Stimulated activated naive CD8-positive, alpha-beta T cell treated with anti-CD3 and anti-CD28 coated beads, Interleukin-15, Interleukin-2, amounts not matched to agents 100 ng/mL and 50 ng/mL, for 24 hours (primary cell): ENCODE results near the gene GPC1.

ENCODE experiments used
- H3K27ac Mint-ChIP-seq: one replicate; pipeline ENCODE4 v1.8.0; 2021; ENCODE audit warnings: mild to moderate bottlenecking, mixed read lengths
- H3K27me3 Mint-ChIP-seq: one replicate; pipeline ENCODE4 v1.8.0; 2021; ENCODE audit warnings: mixed read lengths
- H3K36me3 Mint-ChIP-seq: one replicate; pipeline ENCODE4 v1.8.0; 2021; ENCODE audit warnings: low read depth, mixed read lengths
- H3K4me1 Mint-ChIP-seq: one replicate; pipeline ENCODE4 v1.8.0; 2021; ENCODE audit warnings: low read depth, mixed read lengths
- H3K4me3 Mint-ChIP-seq: one replicate; pipeline ENCODE4 v1.8.0; 2021; ENCODE audit warnings: mild to moderate bottlenecking, mixed read lengths
- H3K9me3 Mint-ChIP-seq: one replicate; pipeline ENCODE4 v1.8.0; 2021; ENCODE audit warnings: mixed read lengths

GPC1 gene

GRCh38 chr2:240465268-240465764, 29.9 kb downstream of the GPC1 start:
- H3K4me1 Mint-ChIP-seq: no peaks in the 10 kb centered on the region
- H3K4me3 Mint-ChIP-seq: no peak overlapping the region

DNA sequence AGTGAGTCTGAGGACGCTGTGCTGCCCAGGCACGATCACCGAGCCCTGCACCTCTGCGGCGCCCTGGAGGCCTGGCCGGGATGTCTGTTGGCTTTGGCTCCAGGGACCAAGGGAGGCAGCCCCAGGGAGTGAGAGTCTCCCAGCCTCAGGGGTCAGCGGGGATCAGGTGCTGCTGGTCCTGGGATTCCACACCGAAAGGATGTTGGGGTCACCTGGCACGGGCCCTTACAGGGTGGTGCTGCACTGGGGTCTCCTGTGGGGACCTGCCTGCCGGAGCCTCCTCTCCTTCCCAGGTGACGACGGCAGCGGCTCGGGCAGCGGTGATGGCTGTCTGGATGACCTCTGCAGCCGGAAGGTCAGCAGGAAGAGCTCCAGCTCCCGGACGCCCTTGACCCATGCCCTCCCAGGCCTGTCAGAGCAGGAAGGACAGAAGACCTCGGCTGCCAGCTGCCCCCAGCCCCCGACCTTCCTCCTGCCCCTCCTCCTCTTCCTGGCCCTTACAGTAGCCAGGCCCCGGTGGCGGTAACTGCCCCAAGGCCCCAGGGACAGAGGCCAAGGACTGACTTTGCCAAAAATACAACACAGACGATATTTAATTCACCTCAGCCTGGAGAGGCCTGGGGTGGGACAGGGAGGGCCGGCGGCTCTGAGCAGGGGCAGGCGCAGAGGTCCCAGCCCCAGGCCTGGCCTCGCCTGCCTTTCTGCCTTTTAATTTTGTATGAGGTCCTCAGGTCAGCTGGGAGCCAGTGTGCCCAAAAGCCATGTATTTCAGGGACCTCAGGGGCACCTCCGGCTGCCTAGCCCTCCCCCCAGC, 30.5 kb downstream of the GPC1 start:
- no peak overlapping the region for H3K4me3 Mint-ChIP-seq
- no peaks in the 10 kb centered on the region for H3K9me3 Mint-ChIP-seq
- H3K27ac Mint-ChIP-seq: no peak overlapping the region
- no peaks in the 10 kb centered on the region for H3K27me3 Mint-ChIP-seq
- peaks cover 10% of the 10 kb centered on the region for H3K36me3 Mint-ChIP-seq
- no peaks in the 10 kb centered on the region for H3K4me1 Mint-ChIP-seq

More at GRCh38 chr2:240465268-240465764, 29.9 kb downstream of the GPC1 start:
- no peaks in the 10 kb centered on the region for H3K27me3 Mint-ChIP-seq
- H3K9me3 Mint-ChIP-seq: no peaks in the 10 kb centered on the region
- no peak overlapping the region for H3K27ac Mint-ChIP-seq
- H3K36me3 Mint-ChIP-seq: peaks cover 4% of the 10 kb centered on the region

DNA sequence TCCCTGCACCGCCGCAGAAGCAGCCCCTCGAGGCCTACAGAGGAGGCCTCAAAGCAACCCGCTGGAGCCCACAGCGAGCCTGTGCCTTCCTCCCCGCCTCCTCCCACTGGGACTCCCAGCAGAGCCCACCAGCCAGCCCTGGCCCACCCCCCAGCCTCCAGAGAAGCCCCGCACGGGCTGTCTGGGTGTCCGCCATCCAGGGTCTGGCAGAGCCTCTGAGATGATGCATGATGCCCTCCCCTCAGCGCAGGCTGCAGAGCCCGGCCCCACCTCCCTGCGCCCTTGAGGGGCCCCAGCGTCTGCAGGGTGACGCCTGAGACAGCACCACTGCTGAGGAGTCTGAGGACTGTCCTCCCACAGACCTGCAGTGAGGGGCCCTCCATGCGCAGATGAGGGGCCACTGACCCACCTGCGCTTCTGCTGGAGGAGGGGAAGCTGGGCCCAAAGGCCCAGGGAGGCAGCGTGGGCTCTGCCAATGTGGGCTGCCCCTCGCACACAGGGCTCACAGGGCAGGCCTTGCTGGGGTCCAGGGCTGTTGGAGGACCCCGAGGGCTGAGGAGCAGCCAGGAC, 31.2 kb downstream of the GPC1 start:
- Mint-ChIP-seq H3K4me3 (no peak overlapping the region), H3K4me1 (no peaks in the 10 kb centered on the region), H3K36me3 (peaks cover 14% of the 10 kb centered on the region), H3K27me3 (no peaks in the 10 kb centered on the region), H3K9me3 (no peaks in the 10 kb centered on the region), H3K27ac (no peak overlapping the region)

- Mint-ChIP-seq H3K36me3 (peaks cover 14% of the 10 kb centered on the region), H3K27ac (no peak overlapping the region), H3K4me3 (no peak overlapping the region), H3K9me3 (no peaks in the 10 kb centered on the region), H3K27me3 (no peaks in the 10 kb centered on the region), H3K4me1 (no peaks in the 10 kb centered on the region)
These were observed 31.7 kb downstream of the GPC1 start for GRCh38 chr2:240467149-240467642.

GRCh38 chr2:240467659-240468302, 32.3 kb downstream of the GPC1 start:
- peaks cover 14% of the 10 kb centered on the region for H3K36me3 Mint-ChIP-seq

DNA sequence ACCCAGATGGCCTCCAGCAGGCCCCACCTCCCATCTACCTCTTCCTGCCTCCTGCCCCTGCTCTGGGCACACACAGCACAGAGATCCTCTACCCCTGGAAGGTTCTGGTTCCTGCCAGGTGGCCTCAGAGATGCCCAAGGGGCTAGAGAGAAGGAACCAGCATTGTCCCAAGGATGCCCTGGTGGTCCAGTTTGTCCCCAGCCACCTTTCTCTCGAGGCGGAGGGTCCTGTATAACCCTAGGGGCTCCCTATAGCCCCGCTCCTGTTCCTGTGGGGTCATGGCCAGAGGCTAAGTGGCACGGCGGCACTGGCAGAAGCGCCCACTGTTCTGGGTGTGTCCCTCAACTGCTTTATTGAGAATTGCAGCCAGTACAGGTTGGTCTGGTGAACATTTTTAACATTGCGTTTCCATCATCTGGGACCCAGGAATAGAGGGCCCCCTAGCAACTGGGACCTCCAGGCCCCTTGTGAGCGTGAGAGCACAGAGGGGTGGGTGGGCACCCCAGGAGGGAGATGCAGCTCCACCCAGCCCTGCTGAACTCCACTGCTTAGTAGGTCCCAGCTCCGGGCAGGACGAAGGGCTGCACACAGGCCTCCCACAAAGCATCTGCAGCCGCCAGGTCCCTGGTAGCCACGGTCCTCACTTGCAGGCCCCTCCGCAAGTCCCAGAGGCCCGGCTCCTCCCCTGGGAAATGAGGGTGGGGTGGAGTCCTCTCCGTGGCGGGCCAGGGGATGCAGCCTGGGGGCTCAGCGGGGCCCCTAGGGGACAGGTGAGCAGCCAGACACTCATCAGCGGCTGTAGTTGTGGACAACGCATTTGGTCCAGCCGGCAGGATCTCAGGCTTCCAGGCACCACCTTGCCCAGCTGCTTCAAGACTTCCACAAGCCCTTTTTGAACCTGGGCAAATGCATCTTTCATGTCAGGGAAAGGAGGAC, 33.1 kb downstream of the GPC1 start:
- H3K27me3 Mint-ChIP-seq: no peaks in the 10 kb centered on the region
- no peak overlapping the region for H3K4me3 Mint-ChIP-seq
- H3K4me1 Mint-ChIP-seq: no peaks in the 10 kb centered on the region
- peaks cover 20% of the 10 kb centered on the region for H3K36me3 Mint-ChIP-seq
- no peak overlapping the region for H3K27ac Mint-ChIP-seq
- H3K9me3 Mint-ChIP-seq: peaks cover 6% of the 10 kb centered on the region

More at GRCh38 chr2:240467659-240468302, 32.3 kb downstream of the GPC1 start:
- no peaks in the 10 kb centered on the region for H3K4me1 Mint-ChIP-seq
- no peaks in the 10 kb centered on the region for H3K9me3 Mint-ChIP-seq
- H3K27ac Mint-ChIP-seq: no peak overlapping the region
- no peak overlapping the region for H3K4me3 Mint-ChIP-seq
- no peaks in the 10 kb centered on the region for H3K27me3 Mint-ChIP-seq

DNA sequence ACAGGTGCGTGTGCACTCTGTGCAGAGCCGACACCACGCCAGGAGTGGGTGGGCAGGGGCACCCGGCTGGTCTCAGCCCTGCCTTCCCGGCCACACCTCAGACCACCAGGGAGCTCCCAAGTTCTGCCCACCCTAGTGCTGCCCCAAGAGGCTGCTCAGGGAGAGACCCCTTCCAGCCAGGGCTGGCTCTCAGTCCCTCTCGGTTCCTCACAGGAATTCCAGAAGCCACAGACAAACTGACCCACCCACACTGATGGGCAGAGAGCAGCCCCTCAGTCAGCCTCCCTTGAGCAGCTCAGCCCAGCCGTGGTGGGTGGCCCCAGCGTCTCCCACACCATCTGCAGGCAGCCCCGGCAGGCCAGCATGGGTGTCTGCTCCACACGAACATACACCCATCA, 33.8 kb downstream of the GPC1 start:
- H3K36me3 Mint-ChIP-seq: peaks cover 23% of the 10 kb centered on the region
- H3K27me3 Mint-ChIP-seq: no peaks in the 10 kb centered on the region
- H3K4me1 Mint-ChIP-seq: no peaks in the 10 kb centered on the region
- H3K9me3 Mint-ChIP-seq: peaks cover 9% of the 10 kb centered on the region
- no peak overlapping the region for H3K27ac Mint-ChIP-seq
- H3K4me3 Mint-ChIP-seq: no peak overlapping the region

GRCh38 chr2:240469740-240470139, 34.3 kb downstream of the GPC1 start:
- peaks cover 27% of the 10 kb centered on the region for H3K36me3 Mint-ChIP-seq
- H3K27ac Mint-ChIP-seq: no peak overlapping the region
- no peaks in the 10 kb centered on the region for H3K27me3 Mint-ChIP-seq
- H3K9me3 Mint-ChIP-seq: peaks cover 12% of the 10 kb centered on the region
- H3K4me1 Mint-ChIP-seq: no peaks in the 10 kb centered on the region
- H3K4me3 Mint-ChIP-seq: no peak overlapping the region

GRCh38 chr2:240472078-240472790, 36.8 kb downstream of the GPC1 start:
- Mint-ChIP-seq H3K9me3 (peaks cover 16% of the 10 kb centered on the region), H3K36me3 (peaks cover 37% of the 10 kb centered on the region), H3K4me3 (no peak overlapping the region), H3K27me3 (no peaks in the 10 kb centered on the region), H3K4me1 (no peaks in the 10 kb centered on the region), H3K27ac (no peak overlapping the region)

DNA sequence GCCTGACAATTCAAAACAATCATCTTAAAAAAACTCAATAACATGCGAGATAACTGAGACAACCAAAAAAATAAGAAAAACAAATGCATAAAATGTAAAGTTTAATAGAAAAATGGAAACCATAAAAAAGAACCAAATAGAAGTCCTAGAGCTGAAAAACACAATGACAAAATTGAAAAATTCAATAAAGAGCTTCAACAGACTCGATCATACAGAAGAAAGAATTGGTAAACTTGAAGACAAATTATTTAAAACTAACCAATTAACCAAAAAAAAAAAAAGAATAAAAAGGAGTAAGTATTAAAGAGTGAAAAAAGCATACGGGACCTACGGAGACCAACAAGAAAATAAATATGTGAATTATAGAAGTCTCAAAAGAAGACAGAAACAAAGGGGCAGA, 37.7 kb downstream of the GPC1 start:
- Mint-ChIP-seq H3K9me3 (peaks cover 16% of the 10 kb centered on the region), H3K27ac (no peak overlapping the region), H3K4me1 (no peaks in the 10 kb centered on the region), H3K36me3 (peaks cover 37% of the 10 kb centered on the region), H3K4me3 (no peak overlapping the region), H3K27me3 (no peaks in the 10 kb centered on the region)

DNA sequence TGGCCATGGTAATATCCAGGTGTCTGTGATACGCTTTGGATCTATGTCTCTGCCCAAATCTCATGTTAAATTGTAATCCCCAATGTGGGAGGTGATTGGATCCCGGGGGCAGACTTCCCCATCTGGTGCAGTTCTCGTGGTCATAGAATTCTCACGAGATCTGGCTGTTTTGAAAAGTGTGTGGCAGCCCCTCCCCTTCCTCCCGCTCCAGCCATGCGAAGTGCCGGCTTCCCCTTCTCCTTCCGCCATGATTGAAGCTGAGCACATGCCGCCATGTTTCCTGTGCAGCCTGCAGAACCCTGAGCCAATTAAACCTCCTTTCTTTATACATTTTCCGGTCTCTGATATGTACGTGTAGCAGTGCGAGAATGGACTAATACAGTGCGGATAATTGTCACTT, 42.5 kb downstream of the GPC1 start:
- Mint-ChIP-seq H3K36me3 (peaks cover 30% of the 10 kb centered on the region), H3K9me3 (peaks cover 16% of the 10 kb centered on the region), H3K27me3 (no peaks in the 10 kb centered on the region), H3K4me1 (no peaks in the 10 kb centered on the region), H3K27ac (no peak overlapping the region), H3K4me3 (no peak overlapping the region)

DNA sequence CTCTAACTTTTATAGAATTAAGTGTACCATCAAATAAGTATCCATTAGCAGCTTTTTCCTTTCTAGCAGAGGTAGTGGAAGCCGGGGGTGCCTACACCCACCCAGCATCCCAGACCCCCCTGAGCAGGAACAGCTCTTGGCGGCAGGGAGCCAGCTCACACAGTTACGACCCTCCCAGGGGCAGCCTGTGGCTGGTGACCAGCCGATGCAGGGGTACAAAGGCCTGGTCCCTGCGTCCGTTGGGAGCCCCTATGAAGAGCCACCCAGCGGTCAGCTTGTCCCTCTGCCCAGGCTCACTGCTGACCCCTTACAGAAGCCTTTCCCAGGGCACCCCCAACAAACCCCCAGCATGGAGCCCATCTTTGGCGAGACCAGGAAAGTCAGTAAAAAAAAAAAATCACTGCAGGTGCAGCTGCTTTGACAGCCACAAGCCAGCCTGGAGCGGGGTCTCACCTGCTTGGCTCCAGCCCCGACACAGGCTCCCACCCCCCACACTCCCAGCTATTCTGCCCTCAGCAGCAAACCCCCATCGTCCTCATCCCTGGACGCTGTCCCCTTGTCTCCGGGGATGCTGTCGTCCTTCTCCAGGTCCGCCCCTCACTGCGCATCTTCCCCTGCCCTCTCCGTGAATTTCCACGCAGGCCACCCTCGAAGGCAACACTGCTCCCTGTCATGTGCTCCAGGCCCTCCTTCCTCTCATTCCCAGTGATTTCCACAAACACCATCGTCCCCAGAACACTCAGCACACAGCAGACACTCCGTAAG, 43.1 kb downstream of the GPC1 start:
- Mint-ChIP-seq H3K4me3 (no peak overlapping the region), H3K4me1 (no peaks in the 10 kb centered on the region), H3K36me3 (peaks cover 25% of the 10 kb centered on the region), H3K27me3 (no peaks in the 10 kb centered on the region), H3K27ac (no peak overlapping the region), H3K9me3 (peaks cover 11% of the 10 kb centered on the region)

- Mint-ChIP-seq H3K36me3 (peaks cover 22% of the 10 kb centered on the region), H3K27ac (no peak overlapping the region), H3K4me3 (no peak overlapping the region), H3K27me3 (no peaks in the 10 kb centered on the region), H3K4me1 (no peaks in the 10 kb centered on the region), H3K9me3 (peaks cover 8% of the 10 kb centered on the region)
These were observed 43.6 kb downstream of the GPC1 start for GRCh38 chr2:240479111-240479501.
